ENCODE measurements around the gene PKDCC. TPM values are rescaled to one million over a fixed set of nuclear protein-coding genes. Genes with fewer than 3 reads are reported as not detected.

Gene PKDCC
- total RNA-seq, 1 experiment from 2014 or later: 82.2 TPM

DNA sequence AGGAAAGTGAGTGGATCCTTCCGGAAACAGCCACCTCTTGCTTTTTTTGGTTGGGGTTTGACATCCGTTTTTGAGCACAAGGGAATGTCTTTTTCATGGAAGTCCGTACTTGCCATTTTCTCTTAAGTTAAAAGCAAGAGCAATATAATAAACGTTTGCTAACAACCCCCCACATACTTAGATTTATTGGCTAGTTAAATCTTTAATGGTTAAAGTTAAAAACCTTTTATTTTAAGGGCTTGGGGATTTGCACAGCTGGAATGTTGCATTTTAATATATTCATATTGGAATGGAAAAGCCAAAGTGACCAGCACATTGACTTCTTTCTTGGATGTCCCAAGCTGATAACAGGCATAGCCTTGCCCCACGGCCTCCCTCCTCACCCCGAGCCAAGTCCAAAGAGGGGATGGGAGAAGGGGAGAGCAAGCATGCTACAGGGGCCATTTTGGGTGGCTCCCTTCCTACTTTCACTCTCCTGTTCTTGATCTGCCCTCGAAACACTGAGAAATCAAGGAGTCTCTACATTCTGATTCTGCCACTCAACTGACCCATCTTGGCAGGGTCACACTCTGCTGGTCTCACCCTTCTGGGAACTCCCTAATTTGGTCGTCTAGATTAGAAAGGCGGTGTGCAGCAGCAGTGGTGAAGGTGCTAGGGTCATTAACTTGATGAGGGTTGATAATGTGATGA, 48.1 kb upstream of the PKDCC start:
- no TSS peak for BruUV-seq (replicated peaks)
- H3K27me3 ChIP-seq (replicated peaks; ENCODE audit: insufficient read depth, low read depth, low read length, poor library complexity): no peaks in the 10 kb centered on the region
- DNase-seq (ENCODE audit: low spot score): no peak
- intact Hi-C loops (cut with micrococcal nuclease; ENCODE audit: unreplicated experiment): no loop called here
- ChIA-PET CTCF (no interaction called here), POLR2A (ENCODE audit: low non-redundant PET) (no interaction called here)
- H3K36me3 ChIP-seq (ENCODE audit: insufficient read depth, low read length, poor library complexity, severe bottlenecking): no peaks in the 10 kb centered on the region
- H3K4me3 ChIP-seq (ENCODE audit: low read depth, low read length, poor library complexity, severe bottlenecking): no peak overlapping the region
- no peak for TF ChIP-seq EZH2 (IDR thresholded peaks at IDR 0.05; ENCODE audit: borderline replicate concordance, low read depth, low read length, poor library complexity, severe bottlenecking)
- TF ChIP-seq CTCF (conservative IDR thresholded peaks at IDR 0.05; ENCODE audit: low read depth, low read length): no peak
- peaks cover 8% of the 10 kb centered on the region for H3K9me3 ChIP-seq (ENCODE audit: low read depth, low read length, poor library complexity, severe bottlenecking)
- H3K4me1 ChIP-seq (ENCODE audit: insufficient read depth, low read length, poor library complexity, severe bottlenecking): peaks cover 24% of the 10 kb centered on the region
- H3K27ac ChIP-seq (ENCODE audit: low read depth, low read length, poor library complexity, severe bottlenecking): no peak overlapping the region

DNA sequence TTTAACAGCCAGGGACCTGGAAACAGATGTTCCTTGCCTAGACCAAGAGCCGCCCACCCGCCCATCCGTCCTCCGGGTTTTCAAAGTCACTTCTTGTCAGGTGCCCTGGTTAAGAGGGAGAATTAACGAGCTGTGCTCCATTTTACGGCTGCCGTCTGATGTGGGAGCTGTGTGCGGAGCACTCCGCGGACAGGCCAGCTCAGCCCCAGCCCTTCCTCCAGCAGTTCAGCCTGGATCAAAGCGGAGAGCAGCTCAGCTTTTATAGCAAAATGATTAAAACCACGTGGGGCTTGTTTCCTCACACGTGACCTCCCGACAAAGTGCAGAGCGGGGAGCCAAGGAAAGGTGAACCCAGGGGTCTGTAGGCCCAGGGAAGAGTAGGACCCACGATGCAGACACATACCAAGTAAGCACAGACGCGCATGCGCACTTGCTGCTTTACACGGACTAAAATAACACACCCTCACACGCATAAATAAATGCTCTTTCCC, 46.1 kb upstream of the PKDCC start:
- Histone ChIP-seq H3K9me3 (ENCODE audit: low read depth, low read length, poor library complexity, severe bottlenecking) (peaks cover 8% of the 10 kb centered on the region), H3K4me3 (ENCODE audit: low read depth, low read length, poor library complexity, severe bottlenecking) (no peak overlapping the region), H3K4me1 (ENCODE audit: insufficient read depth, low read length, poor library complexity, severe bottlenecking) (peaks cover 22% of the 10 kb centered on the region), H3K27me3 (replicated peaks; ENCODE audit: insufficient read depth, low read depth, low read length, poor library complexity) (no peaks in the 10 kb centered on the region), H3K36me3 (ENCODE audit: insufficient read depth, low read length, poor library complexity, severe bottlenecking) (no peaks in the 10 kb centered on the region), H3K27ac (ENCODE audit: low read depth, low read length, poor library complexity, severe bottlenecking) (no peak overlapping the region)
- CTCF ChIA-PET: no interaction called here
- DNase-seq (ENCODE audit: low spot score): no peak
- intact Hi-C loops (cut with micrococcal nuclease; ENCODE audit: unreplicated experiment): no loop called here
- TF ChIP-seq CTCF (conservative IDR thresholded peaks at IDR 0.05; ENCODE audit: low read depth, low read length) (no peak), EZH2 (IDR thresholded peaks at IDR 0.05; ENCODE audit: borderline replicate concordance, low read depth, low read length, poor library complexity, severe bottlenecking) (no peak)
- POLR2A ChIA-PET (ENCODE audit: low non-redundant PET): no interaction called here
- BruUV-seq (replicated peaks): no TSS peak

- Histone ChIP-seq H3K9me3 (ENCODE audit: low read depth, low read length, poor library complexity, severe bottlenecking) (peaks cover 8% of the 10 kb centered on the region), H3K27ac (ENCODE audit: low read depth, low read length, poor library complexity, severe bottlenecking) (no peak overlapping the region), H3K27me3 (replicated peaks; ENCODE audit: insufficient read depth, low read depth, low read length, poor library complexity) (no peaks in the 10 kb centered on the region), H3K36me3 (ENCODE audit: insufficient read depth, low read length, poor library complexity, severe bottlenecking) (no peaks in the 10 kb centered on the region), H3K4me1 (ENCODE audit: insufficient read depth, low read length, poor library complexity, severe bottlenecking) (peaks cover 10% of the 10 kb centered on the region), H3K4me3 (ENCODE audit: low read depth, low read length, poor library complexity, severe bottlenecking) (no peak overlapping the region)
- intact Hi-C loops (cut with micrococcal nuclease; ENCODE audit: unreplicated experiment): no loop called here
- CTCF ChIA-PET: no interaction called here
- TF ChIP-seq EZH2 (IDR thresholded peaks at IDR 0.05; ENCODE audit: borderline replicate concordance, low read depth, low read length, poor library complexity, severe bottlenecking) (no peak), CTCF (conservative IDR thresholded peaks at IDR 0.05; ENCODE audit: low read depth, low read length) (no peak)
- no peak for DNase-seq (ENCODE audit: low spot score)
- no TSS peak for BruUV-seq (replicated peaks)
- POLR2A ChIA-PET (ENCODE audit: low non-redundant PET): no interaction called here
Observed at GRCh38 chr2:42007551-42007950, 40.3 kb upstream of the PKDCC start.
